Measurements from ENCODE around the gene STAP1.
"Not testable (repeated sequence)": the region's sequence is repeated elsewhere in the genome, so short reads cannot be mapped to it uniquely, and the experiment has no call there.

The STAP1 gene, protein sequence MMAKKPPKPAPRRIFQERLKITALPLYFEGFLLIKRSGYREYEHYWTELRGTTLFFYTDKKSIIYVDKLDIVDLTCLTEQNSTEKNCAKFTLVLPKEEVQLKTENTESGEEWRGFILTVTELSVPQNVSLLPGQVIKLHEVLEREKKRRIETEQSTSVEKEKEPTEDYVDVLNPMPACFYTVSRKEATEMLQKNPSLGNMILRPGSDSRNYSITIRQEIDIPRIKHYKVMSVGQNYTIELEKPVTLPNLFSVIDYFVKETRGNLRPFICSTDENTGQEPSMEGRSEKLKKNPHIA

DNA sequence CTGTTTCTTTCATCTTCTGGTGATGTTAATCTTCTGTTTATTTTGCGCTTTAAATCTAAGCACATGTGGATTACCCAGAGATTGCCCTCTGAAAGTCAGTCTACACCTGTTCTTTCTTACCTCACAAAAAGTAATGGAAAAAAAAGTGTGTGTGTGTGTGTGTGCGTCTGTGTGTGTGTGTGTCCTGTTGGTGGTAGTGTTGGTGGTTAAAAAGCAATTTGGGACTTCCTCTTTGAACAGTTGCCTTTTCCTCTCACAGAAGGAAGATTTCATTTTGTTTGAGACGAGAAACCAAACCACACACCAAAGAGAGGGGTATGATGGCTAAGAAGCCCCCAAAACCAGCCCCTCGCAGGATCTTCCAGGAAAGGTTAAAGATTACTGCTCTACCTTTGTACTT, at the start of gene STAP1:
Gene STAP1 (plus strand): TSS at position 235 of the 400 bp plus-strand sequence. CDS start 83 bp downstream, at position 318.
- DNase-seq: no peak

DNA sequence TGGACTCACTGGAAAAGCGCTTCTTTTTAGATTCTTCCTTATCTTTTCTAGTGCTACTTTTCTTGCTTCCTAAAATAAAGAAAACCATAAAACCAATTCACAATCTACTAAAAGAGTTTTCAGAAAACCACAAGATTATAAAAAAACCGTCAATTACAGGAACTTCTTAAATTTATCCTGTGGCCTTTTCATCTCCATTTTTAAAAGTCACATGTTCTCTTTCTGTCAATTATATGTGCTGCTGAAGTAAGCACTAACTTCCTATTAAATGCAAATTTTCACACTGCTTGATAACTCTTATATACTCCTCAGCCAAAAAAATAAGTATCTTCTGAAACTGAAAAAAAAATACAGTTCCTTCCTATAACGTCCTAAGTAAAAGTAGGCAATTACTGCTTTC, 46.0 kb upstream of the STAP1 start:
- DNase-seq: no peak

DNA sequence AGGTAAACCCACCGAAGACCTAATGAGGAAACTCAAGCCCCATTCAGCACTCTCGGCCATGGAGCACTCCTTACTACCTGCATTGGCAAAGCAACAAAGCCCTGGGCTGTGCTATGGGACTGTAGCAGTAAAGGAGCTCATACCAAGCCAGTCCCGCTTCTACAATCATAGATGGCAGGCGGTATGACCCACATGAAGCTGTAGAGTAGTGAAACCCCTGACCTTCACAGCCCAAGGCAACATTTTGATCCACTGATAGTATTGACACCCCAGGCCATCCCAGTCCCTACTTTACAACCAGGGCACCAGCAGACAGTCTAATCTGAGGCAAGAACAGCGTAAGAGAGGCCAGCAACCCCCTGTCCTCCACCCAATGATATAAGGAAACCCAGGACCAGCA, 38.4 kb upstream of the STAP1 start:
- no peak for DNase-seq

DNA sequence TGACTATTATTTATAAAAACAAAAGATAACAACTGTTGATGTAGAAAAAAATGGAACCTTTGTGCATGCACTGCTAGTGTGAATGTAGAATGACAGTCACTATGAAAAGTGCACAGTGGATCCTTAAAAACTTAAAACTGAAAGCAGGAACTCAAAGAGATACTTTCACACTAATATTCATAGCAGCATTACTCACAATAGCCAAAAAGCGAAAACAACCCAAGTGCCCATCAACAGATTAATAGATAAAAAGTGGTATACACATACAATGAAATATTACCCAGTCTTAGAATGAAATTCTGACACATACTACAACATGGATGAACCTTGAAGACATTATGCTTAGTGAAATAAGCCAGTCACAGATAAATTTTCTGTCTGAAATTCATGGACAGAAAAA, 37.0 kb upstream of the STAP1 start:
- DNase-seq: no peak

DNA sequence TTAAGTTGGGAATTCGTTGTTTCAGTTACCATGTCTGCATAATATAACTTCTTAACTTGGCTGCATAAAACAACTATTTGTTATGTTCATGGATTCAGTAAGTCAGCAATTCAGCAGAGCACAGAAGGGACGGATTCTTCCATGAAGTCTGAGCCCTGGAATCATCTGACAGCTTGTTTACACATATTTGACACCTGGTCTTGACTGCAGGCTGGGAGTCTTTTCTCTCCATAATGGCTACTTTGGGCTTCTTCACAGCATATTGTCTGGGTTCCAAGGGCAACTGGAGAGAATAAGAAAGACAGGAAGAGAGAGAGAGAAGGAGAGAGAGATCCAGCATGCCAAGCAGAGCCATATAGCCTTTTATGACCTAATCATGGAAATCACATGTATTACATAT, 36.3 kb upstream of the STAP1 start:
- no peak for DNase-seq

DNA sequence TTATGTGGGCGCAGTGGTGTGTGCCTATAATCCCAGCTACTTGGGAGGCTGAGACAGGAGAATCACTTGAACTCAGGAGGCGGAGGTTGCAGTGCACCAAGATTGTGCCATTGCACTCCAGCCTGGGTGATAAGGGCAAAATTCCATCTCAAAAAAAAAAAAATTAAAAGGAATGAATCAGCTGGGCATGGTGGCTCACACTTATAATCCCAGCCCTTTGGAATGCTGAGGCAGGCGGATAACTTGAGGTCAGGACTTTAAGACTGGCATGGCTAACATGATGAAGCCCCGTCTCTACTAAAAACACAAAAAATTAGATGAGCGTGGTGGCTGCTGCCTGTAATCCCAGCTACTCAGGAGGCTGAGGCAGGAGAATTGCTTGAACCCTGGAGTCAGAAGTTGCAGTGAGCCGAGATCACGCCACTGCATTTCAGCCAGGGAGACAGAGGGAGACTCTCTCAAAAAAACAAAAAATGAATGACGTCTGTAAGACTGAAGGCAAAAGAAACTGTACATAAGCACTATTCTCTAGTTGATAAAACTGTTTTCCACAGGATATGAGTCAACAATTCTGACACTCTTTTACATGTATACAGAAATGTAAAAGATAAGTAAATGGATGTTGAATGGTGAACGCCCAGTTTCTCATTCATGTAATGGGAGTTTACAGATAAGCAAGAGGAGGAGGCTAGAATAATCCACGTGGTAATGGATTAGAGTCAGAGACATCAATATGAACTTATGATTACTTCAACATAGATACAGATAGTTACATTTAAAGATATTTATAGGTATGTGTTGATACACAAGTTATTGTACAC, 35.5 kb upstream of the STAP1 start:
- no peak for DNase-seq

DNA sequence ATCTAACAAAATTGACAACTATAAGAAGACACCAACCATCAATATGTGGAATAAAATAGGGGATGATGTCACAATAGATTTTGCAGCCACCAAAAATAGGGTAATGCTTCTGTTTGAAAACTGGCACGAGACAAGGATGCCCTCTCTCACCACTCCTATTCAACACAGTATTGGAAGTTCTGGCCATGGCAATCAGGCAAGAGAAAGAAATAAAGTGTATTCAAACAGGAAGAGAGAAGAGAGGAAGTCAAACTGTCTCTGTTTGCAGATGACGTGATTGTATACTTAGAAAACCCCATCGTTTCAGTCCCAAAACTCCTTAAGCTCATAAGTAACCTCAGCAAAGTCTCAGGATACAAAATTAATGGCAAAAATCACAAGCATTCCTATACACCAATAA, 34.4 kb upstream of the STAP1 start:
- not testable (repeated sequence) for DNase-seq

DNA sequence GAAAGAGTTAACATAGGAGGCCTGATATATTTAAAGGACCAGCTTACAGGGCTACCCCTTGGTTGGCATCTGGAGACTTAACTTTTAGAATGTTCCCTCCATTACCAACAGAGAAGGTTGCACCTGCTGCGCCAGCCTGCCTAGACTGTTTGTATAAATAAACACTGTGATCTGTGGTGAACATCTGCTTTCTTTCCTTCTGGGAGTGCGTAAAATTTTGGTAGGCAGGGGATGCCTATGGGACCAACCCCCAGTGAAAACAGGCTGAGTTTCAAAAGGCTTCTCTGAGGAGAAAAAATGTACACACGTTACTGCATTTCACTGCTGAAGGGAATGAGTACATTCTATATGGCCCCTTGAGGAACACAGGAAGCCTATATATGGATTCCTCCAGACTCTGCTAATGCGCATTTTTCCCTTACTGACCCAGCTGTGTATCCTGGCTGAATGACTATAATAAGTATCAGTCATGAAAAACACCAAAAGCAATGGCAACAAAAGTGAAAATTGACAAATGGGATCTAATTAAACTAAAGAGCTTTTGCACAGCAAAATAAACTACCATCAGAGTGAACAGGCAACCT, 27.1 kb upstream of the STAP1 start:
- DNase-seq: no peak

DNA sequence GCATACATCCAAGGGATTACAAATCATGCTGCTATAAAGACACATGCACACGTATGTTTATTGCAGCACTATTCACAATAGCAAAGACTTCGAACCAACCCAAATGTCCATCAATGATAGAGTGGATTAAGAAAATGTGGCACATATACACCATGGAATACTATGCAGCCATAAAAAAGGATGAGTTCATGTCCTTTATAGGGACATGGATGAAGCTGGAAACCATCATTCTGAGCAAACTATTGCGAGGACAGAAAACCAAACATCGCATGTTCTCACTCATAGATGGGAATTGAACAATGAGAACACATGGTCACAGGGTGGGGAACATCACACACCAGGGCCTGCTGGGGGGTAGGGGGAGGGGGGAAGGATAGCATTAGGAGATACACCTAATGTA, 26.1 kb upstream of the STAP1 start:
- not testable (repeated sequence) for DNase-seq

DNA sequence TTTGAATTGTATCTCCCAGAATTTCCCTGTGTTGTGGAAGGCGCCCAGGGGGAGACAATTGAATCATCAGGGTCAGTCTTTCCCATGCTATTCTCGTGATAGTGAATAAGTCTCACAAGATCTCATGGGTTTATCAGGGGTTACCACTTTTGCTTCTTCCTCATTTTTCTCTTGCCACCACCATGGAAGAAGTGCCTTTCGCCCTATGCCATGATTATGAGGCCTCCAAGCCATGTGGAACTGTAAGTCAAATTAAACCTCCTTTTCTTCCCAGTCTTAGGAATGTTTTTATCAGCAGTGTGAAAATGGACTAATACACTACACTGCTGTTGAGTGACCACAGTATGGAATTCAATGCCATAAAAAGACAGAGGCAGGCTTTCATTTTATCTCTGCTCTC, 25.4 kb upstream of the STAP1 start:
- DNase-seq: no peak

DNA sequence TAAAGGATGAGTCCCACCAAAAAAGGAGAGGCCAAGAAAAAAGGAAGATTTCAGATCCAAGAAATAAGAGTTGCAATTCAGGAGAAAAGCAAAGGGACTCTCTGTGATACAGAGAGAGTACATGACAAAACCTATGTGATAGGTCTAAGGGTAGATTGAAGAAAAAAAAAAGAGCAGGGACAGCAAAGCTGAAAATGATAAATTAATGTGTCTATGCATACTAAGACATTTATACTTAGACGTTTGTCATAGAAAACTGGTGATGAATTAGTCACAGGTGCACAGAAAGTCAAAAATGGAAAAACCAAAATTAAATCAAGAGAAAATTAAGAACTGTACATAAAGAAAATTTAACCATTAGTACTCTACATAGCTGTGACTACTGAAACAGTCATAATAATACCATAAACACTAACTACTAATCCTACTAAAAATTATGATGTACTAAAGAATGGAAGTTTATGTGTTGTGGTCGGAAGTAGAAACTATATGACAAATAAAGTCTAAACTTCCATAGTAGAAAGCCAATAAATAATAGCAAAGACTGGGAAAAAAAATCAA, 23.2 kb upstream of the STAP1 start:
- DNase-seq: no peak

DNA sequence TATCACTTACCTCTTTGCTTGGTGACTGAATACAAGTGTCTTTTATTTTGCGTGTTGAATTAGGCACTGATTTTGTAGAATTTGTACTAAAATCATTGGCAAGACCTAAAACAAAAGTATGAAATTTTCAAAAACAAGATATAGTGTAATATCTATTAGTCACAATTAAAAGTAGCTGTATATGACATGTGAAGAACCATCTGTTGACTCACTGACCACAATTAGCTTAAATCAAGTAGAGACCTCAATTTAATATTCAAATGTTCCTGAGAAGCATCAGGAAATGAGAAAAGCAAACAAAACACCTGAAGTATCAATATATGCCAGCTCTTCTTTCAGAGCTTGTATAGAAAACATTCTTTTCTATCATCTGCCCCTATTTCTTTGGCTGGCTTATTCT, 18.7 kb upstream of the STAP1 start:
- no peak for DNase-seq

DNA sequence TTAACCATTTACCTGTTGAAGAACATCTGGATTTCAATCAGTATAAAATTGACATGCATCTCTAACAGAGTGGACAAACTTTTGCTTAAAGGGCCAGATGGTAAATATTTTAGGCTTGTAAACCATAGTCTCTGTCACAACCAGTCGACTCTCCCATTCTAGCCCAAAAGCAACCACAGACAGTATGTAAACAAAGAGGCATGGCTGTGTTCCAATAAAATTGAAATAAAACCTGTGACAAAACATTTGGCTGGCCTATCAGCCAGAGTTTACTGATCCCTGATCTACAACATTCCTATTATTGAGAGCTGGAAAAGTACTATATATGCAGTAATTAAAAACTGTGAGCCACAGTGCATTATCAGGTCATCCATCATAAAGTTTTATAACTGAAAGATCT, 16.5 kb upstream of the STAP1 start:
- no peak for DNase-seq

DNA sequence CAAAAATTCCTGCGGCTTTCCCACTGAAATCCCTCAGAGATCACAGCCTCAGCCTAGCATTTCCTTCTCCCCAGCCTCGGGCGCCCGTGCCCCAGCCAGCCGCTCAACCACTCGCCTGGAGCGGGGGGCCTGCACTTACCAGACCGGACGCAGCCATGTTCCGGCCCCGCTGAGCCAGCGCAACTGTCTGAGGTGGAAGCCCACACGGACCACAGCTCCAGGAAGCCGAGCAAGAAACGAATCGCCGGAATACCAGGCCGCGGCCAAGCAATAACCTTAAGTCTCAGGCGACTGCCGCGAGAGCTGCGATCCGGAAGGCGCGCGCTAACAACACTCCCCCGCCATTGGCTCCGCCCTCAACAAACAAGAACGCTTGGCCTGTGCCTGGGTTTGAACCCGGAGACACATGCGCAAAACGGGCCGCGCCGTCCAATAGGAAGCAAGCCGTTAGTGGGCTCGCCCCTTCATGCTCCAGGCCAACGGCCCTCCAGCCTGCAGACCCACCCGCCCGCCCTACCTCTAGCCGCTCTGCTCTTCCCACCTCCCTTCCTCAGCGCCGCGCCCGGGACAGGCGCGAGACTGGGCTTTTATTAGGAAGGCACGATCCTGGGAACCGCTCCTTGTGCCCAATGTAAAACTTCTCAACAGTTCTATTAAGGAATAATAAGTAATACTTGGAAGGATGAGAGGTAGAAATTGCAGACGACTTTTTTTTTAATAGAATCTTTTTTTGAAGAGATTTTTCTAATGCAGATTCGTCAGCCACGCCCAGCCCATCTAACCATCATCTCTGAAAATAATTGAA, 13.1 kb upstream of the STAP1 start, which contains the start of gene CENPC:
Gene CENPC (minus strand): TSS at position 305 of the 805 bp plus-strand sequence. CDS start 148 bp downstream, at position 157.
- peak; percentile 85 for DNase-seq

DNA sequence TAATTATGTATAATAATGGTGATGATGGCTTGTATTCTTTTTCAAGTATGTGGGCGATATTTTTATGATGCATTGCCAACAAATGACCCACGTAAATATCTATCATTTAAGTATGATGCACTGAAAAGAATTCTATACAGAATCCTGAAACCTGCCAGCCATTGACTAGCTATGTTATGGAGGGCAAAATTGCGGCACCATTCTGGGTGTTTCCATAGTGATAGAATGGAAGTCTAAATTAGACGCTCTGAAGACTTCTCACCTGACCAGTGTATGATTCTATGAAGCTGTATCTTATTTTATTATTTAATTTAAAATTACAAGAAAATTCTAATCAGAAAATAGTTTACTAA, 12.5 kb upstream of the STAP1 start:
- DNase-seq: no peak

DNA sequence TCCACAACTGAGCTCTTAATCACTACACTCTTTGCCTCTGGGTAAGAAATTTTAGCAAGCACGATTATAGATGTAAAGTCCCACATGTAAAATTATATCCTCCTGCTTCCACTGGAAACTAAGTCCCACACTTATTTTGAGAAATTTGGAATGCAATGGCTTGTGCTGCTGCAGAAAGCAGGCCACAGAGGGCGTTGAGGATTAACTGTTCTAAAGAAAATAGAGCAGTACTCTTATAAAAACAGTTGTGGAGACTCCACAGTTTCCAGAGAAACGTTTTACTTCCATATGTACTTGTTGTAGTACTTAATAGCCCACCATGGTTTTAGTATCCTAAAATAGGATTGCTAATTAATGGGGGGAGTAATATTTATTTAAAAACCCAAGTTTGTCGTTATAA, 11.6 kb upstream of the STAP1 start:
- no peak for DNase-seq

DNA sequence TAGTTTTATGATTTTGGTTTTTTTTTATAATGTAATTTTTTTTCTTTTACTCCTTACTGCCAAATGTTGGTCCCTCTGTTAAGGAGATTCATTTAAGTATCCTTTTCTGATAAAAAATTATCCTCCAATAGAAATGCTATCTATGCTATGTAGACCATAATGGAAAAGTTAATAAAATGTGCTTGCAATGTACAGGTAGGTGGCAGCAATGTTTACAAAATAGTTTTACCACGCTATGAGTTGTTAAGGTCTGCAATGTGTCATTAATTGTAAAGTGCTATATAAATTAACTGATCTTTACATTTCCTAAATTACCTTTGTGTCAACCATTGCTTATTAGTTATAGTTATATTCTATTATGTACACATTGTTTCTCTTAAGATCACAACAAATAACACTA, 9.4 kb upstream of the STAP1 start:
- no peak for DNase-seq

DNA sequence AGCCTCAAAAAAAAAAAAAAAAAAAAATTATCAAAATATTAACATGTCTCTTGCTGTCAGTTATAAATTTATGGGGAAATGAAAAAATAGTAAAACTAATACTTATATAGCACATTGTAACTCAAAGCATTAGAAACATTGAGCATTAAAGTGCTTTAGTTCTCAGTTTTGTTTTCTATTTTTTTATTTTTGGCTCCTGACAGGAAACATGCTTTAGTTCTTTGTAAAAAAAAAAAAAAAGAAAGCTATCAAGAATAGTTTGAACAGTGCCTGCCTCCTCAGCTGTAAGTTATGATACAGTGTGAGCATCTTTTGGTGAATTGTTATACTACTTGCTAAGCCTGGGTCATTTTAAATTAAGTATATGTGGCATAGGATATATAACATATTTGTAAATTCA, 8.1 kb upstream of the STAP1 start:
- no peak for DNase-seq

DNA sequence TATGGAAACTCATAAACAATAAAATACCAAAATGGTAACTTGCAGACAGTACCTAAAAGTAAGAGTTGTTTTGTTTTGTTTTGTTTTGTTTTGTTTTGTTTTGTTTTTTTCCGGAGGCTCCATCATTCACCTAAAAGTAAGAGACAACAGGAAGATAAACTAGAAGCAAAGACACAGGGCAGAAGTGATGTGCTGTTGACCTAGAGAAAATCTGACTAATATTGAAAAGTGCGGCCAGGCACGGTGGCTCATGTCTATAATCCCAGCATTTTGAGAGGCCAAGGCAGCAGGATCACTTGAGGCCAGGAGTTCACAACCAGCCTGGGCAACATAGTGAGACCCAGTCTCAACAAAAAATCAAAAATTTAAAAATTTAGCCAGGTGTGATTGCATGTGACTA, 7.7 kb upstream of the STAP1 start:
- DNase-seq: no peak

DNA sequence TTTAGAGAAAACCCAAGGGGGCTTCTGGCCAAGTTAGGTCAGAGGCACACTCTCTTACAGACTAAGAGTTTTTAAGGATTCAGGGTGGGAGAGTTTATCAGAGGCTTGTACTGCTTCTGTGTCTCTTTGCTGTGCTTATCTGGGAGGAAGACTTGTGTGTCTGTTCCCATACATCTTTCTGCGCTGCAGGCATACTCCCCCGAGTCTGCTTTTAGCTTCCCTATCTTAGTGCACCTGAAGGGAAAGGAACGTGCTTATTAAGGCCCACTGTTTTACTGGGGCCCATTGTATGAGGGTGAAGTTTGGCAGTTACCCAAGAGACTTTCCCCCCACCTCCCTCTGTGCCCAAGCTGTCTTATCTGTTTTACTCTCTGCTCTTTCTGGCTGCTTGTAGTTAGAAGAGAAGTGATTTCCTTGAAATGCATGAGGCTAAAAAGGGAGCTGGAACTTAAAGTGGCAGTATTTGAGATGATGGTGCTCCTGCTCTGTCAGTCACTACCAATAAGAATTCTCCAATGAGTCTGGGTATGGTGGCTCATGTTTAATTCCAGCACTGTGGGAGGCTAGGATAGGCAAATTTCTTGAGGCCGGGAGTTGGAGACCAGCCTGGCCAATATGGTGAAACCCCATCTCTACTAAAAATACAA, 6.3 kb upstream of the STAP1 start:
- DNase-seq: not testable (repeated sequence)

DNA sequence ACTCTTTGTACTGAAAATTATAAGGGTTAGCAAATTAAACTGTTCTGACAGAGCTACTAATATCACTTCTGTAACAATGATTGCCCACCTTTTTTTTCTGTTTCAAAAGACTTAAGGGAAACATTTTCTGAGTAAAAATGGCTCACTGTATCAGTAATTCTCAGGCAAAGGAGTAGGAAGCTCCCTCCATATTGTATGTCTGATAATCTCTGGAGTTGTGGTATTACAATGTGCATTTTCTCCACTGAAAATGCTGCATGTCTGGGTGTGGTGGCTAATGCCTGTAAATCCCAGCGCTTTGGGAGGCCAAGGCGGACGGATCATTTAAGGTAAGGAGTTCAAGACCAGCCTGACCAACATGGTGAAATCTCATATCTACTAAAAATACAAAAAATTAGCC, 4.4 kb upstream of the STAP1 start:
- no peak for DNase-seq

DNA sequence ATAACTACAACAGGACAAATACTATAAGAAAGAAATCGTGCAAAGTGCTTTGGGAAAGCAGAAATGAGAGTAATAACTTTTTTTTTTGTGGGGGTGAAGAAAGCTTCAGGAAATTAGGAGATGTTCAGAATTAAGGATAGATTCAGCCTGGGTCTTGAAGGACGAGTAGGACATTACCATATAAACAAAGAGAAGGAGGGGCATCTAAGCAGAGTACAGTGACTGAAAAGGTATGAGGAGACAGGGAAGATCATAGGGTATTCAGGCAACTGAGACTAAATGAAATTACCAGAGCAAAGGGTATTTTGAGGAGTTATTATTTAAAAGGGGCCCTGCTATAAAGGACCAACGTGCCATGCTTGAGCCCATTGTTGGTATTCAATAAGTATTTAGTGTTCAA, 3.1 kb upstream of the STAP1 start:
- DNase-seq: no peak

Data from GOT3 (cell line).